HCT116 (cell line): ENCODE results near the gene EIF3J. TPM values are rescaled to one million over a fixed set of nuclear protein-coding genes. Genes with fewer than 3 reads are reported as not detected.

ENCODE experiments used
- ATAC-seq: fragments of 200-7000 bp; cut with Tn5 transposase; 2 replicates; pipeline ENCODE4 v1.9.1; 2020; ENCODE audit warnings: mild to moderate bottlenecking, moderate library complexity
- BruUV-seq: library from RNA; stranded (reverse); fragments of 400-500 nt; replicated peaks from 2 replicates; lab custom pipeline; 2021; lab: Mats Ljungman, UMichigan
- CTCF ChIA-PET: fragments of 300-600 bp; sonication (Branson Sonifier 250); formaldehyde crosslinking; loops from one replicate; lab custom pipeline; 2021; ENCODE audit warnings: antibody characterized with exemption; lab: Charles Lee
- POLR2A ChIA-PET: fragments of 300-600, 350-600 bp; sonication (Branson Sonifier 250); formaldehyde crosslinking; loops from one replicate; lab custom pipeline; 2021; ENCODE audit warnings: antibody characterized with exemption; lab: Charles Lee
- RAD21 ChIA-PET, 2 experiments: fragments of 300-600 bp; sonication (Branson Sonifier 250); formaldehyde crosslinking; loops; one replicate each; lab custom pipeline; 2023; ENCODE audit warnings: low total read pairs in 2 of 2; ENCODE audit not compliant: uncharacterized antibody in 2 of 2, unreplicated experiment in 2 of 2, low non-redundant PET in 1 of 2; lab: Charles Lee
- DNase-seq: peaks from one replicate; pipeline ENCODE4 v3.0.0-alpha.2; 2010; ENCODE audit warnings: low read depth, low spot score
- H2AFZ ChIP-seq: fragments of 200-600 bp; shearing (Covaris generic), sonication (generic); 2 replicates; pipeline ENCODE4 v1.6.1; 2017; ENCODE audit warnings: low read depth, mixed run types, mixed read lengths, antibody characterized with exemption, low read length; ENCODE audit not compliant: poor library complexity, severe bottlenecking
- H3K27ac ChIP-seq: 2 replicates; pipeline ENCODE4 v1.5.1; 2012; ENCODE audit warnings: low read depth, low read length
- H3K27me3 ChIP-seq: fragments of 200-600 bp; sonication (generic); 2 replicates; pipeline ENCODE4 v1.6.1; 2016; ENCODE audit warnings: mixed run types, low read length, mixed read lengths; ENCODE audit not compliant: insufficient read depth
- H3K36me3 ChIP-seq, 2 experiments: fragments of 200-500 bp in 1 of 2; fragments of 200-600 bp in 1 of 2; sonication (Bioruptor generic) in 1 of 2; sonication (generic) in 1 of 2; 2 replicates each; pipeline versions ENCODE4 v1.5.1 to v1.6.1; 2014 to 2016; ENCODE audit warnings: low read length in 2 of 2, inconsistent platforms in 1 of 2, mixed read lengths in 1 of 2, mixed run types in 1 of 2; ENCODE audit not compliant: insufficient read depth in 2 of 2, control insufficient read depth in 1 of 2
- H3K4me1 ChIP-seq, 2 experiments: fragments of 200-600 bp in 1 of 2; sonication (generic) in 1 of 2; 2 replicates each; pipeline versions ENCODE4 v1.5.1 to v1.6.1; 2012 to 2017; ENCODE audit warnings: low read length in 2 of 2, inconsistent platforms in 1 of 2, mild to moderate bottlenecking in 1 of 2, mixed read lengths in 1 of 2, mixed run types in 1 of 2, moderate library complexity in 1 of 2; ENCODE audit not compliant: insufficient read depth in 2 of 2, control insufficient read depth in 1 of 2
- H3K4me2 ChIP-seq: fragments of 200-600 bp; sonication (generic); 2 replicates; pipeline ENCODE4 v1.6.1; 2017; ENCODE audit warnings: mixed run types, low read length, mixed read lengths
- H3K4me3 ChIP-seq, 2 experiments: fragments of 200-600 bp in 1 of 2; sonication (generic) in 1 of 2; replicated peaks in 1 of 2; 2 replicates each; pipeline ENCODE4 v1.5.1; 2011 to 2016; ENCODE audit warnings: low read length in 2 of 2, control low read depth in 1 of 2, low read depth in 1 of 2, mild to moderate bottlenecking in 1 of 2, mixed read lengths in 1 of 2, mixed run types in 1 of 2
- H3K79me2 ChIP-seq: fragments of 200-600 bp; sonication (generic); 2 replicates; pipeline ENCODE4 v1.6.1; 2017; ENCODE audit warnings: mild to moderate bottlenecking, mixed run types, low read length, moderate library complexity, mixed read lengths; ENCODE audit not compliant: insufficient read depth
- H3K9ac ChIP-seq: fragments of 200-600 bp; sonication (generic); 2 replicates; pipeline ENCODE4 v1.6.1; 2016; ENCODE audit warnings: low read length, mixed read lengths
- H3K9me2 ChIP-seq: fragments of 200-600 bp; sonication (generic), shearing (Covaris generic); 2 replicates; pipeline ENCODE4 v1.6.1; 2017; ENCODE audit warnings: mixed run types, mild to moderate bottlenecking, moderate library complexity; ENCODE audit not compliant: insufficient read depth
- H3K9me3 ChIP-seq, 2 experiments: fragments of 200-500 bp in 1 of 2; fragments of 200-600 bp in 1 of 2; sonication (Bioruptor generic) in 1 of 2; sonication (generic) in 1 of 2; 2 replicates each; pipeline ENCODE4 v1.6.1; 2014 to 2017; ENCODE audit warnings: low read length in 2 of 2, mixed read lengths in 2 of 2, inconsistent platforms in 1 of 2, low read depth in 1 of 2, mild to moderate bottlenecking in 1 of 2, mixed run types in 1 of 2, moderate library complexity in 1 of 2; ENCODE audit not compliant: control insufficient read depth in 1 of 2, insufficient read depth in 1 of 2
- H4K20me1 ChIP-seq: fragments of 200-600 bp; sonication (generic), shearing (Covaris generic); 2 replicates; pipeline ENCODE4 v1.6.1; 2017; ENCODE audit warnings: mixed run types, mild to moderate bottlenecking, moderate library complexity; ENCODE audit not compliant: insufficient read depth
- CEBPB ChIP-seq: IDR thresholded peaks from 2 replicates; pipeline ENCODE4 v1.6.1; 2012; ENCODE audit warnings: low read depth
- EGR1 ChIP-seq: IDR thresholded peaks from 2 replicates; pipeline ENCODE4 v1.6.1; 2012; ENCODE audit warnings: low read depth
- POLR2A ChIP-seq: IDR thresholded peaks from 2 replicates; pipeline ENCODE4 v1.7.0; 2011; ENCODE audit warnings: borderline replicate concordance; ENCODE audit not compliant: insufficient read depth, insufficient read length; ENCODE audit errors: extremely low read depth
- RAD21 ChIP-seq: IDR thresholded peaks from 2 replicates; pipeline ENCODE4 v1.6.1; 2012; ENCODE audit warnings: low read depth, mild to moderate bottlenecking
- SIN3A ChIP-seq: IDR thresholded peaks from 2 replicates; pipeline ENCODE4 v1.6.1; 2012; ENCODE audit warnings: low read depth
- SP1 ChIP-seq: IDR thresholded peaks from 2 replicates; pipeline ENCODE4 v1.6.1; 2012; ENCODE audit warnings: low read depth
- TCF7L2 ChIP-seq: IDR thresholded peaks from 2 replicates; pipeline ENCODE4 v1.7.0; 2011; ENCODE audit warnings: borderline replicate concordance, inconsistent platforms; ENCODE audit not compliant: insufficient read depth, insufficient read length; ENCODE audit errors: extremely low read depth
- YY1 ChIP-seq: IDR thresholded peaks from 2 replicates; pipeline ENCODE4 v1.6.1; 2011; ENCODE audit warnings: low read length, low read depth, moderate library complexity, mild to moderate bottlenecking; ENCODE audit not compliant: insufficient replicate concordance; ENCODE audit errors: extremely low read depth
- intact Hi-C: fragments of 100-400 bp; cut with micrococcal nuclease; formaldehyde crosslinking; loops from 2 replicates; pipeline ENCODE4 v1.10.0; 2022
- total RNA-seq: library from RNA; stranded (reverse); gene quantifications from one replicate; pipeline ENCODE4 v1.2.1, GENCODE V29; 2021; ENCODE audit not compliant: unreplicated experiment
- TF ChIP-seq, protein P1 (sequence below): IDR thresholded peaks from 2 replicates; pipeline ENCODE4 v1.6.1; 2012

The EIF3J gene
- total RNA-seq, 1 experiment from 2014 or later = 68.6 TPM

- Histone ChIP-seq H3K9me3 (no peaks in the 10 kb centered on the region), H2AFZ (no peak overlapping the region), H3K4me2 (no peak overlapping the region), H3K4me3 (no peak overlapping the region), H3K79me2 (peaks cover 66% of the 10 kb centered on the region), H3K9ac (no peak overlapping the region), H3K36me3 (peaks cover 16 to 24% of the 10 kb centered on the region in 2 experiments), H3K4me1 (peaks cover 20 to 31% of the 10 kb centered on the region in 2 experiments), H4K20me1 (peaks cover 13% of the 10 kb centered on the region), H3K9me2 (no peaks in the 10 kb centered on the region), H3K27ac (no peak overlapping the region), H3K27me3 (no peaks in the 10 kb centered on the region)
- POLR2A ChIA-PET = no interaction called here
- no peak for ATAC-seq
- RAD21 ChIA-PET = no interaction called here
- intact Hi-C loops = no loop called here
- CTCF ChIA-PET = interaction anchor here (4.4 kb wide), 1 partner anchor 9 kb away, joined by 28 read pairs; no protein-coding TSS in a partner anchor
- TF ChIP-seq SP1 (no peak), CEBPB (no peak), TCF7L2 (no peak), SIN3A (no peak), POLR2A (no peak), YY1 (no peak)
- no TSS peak for BruUV-seq
- no peak for DNase-seq
These were observed 44.9 kb upstream of the EIF3J start for GRCh38 chr15:44492040-44492439.

- TSS peak; percentile 7 for BruUV-seq
- peaks cover 17 to 24% of the 10 kb centered on the region in 2 experiments for H3K4me1 ChIP-seq
- intact Hi-C loops = no loop called here
- ChIA-PET CTCF (interaction anchor here (4.4 kb wide), 1 partner anchor 8 kb away, joined by 28 read pairs; no protein-coding TSS in a partner anchor), RAD21 (no interaction called here), POLR2A (no interaction called here)
- peaks cover 13% of the 10 kb centered on the region for H4K20me1 ChIP-seq
- no peaks in the 10 kb centered on the region for H3K9me2 ChIP-seq
- ATAC-seq = no peak
- H3K9ac ChIP-seq = no peak overlapping the region
- H3K9me3 ChIP-seq = no peaks in the 10 kb centered on the region
- H3K36me3 ChIP-seq = peaks cover 11 to 20% of the 10 kb centered on the region in 2 experiments; a peak in 3 of 4 replicates
- no peak overlapping the region for H3K4me3 ChIP-seq
- H2AFZ ChIP-seq = no peak overlapping the region
- DNase-seq = no peak
- peaks cover 61% of the 10 kb centered on the region for H3K79me2 ChIP-seq
- TF ChIP-seq RAD21 (no peak), POLR2A (no peak), EGR1 (no peak)
- TF ChIP-seq, protein P1, sequence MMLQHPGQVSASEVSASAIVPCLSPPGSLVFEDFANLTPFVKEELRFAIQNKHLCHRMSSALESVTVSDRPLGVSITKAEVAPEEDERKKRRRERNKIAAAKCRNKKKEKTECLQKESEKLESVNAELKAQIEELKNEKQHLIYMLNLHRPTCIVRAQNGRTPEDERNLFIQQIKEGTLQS = no peak
- no peaks in the 10 kb centered on the region for H3K27me3 ChIP-seq
- H3K4me2 ChIP-seq = no peak overlapping the region
- no peak overlapping the region for H3K27ac ChIP-seq
These were observed 44.3 kb upstream of the EIF3J start for GRCh38 chr15:44492672-44493071.
